ENCODE results near the gene VAV2.

- TF ChIP-seq YY1 (IDR thresholded peaks at IDR 0.05; ENCODE audit: low read depth), result no peak
- TF ChIP-seq MAX (IDR thresholded peaks at IDR 0.05), result no peak
- no peak for TF ChIP-seq TAF1 (IDR thresholded peaks at IDR 0.05; ENCODE audit: low read depth)
- no peak for TF ChIP-seq USF1 (IDR thresholded peaks at IDR 0.05)
These were observed 182.8 kb downstream of the VAV2 start for GRCh38 chr9:133809335-133809734.
